Activated T-helper 1 cell treated with Interleukin-2 at 50 U/mL for 16 hours (primary cell): ENCODE data around the gene LHX8.
"Not testable (repeated sequence)": the region's sequence is repeated elsewhere in the genome, so short reads cannot be mapped to it uniquely, and the experiment has no call there.

Experiments used
- DNase-seq: peaks from one replicate; pipeline ENCODE4 v3.0.0-alpha.2; 2020; ENCODE audit warnings: low read depth

LHX8 gene

GRCh38 chr1:75133750-75134646, at the start of gene LHX8:
Gene LHX8 (plus strand): TSS chr1:75134388. CDS start chr1:75136615, 2,227 bp downstream.
- no peak for DNase-seq

DNA sequence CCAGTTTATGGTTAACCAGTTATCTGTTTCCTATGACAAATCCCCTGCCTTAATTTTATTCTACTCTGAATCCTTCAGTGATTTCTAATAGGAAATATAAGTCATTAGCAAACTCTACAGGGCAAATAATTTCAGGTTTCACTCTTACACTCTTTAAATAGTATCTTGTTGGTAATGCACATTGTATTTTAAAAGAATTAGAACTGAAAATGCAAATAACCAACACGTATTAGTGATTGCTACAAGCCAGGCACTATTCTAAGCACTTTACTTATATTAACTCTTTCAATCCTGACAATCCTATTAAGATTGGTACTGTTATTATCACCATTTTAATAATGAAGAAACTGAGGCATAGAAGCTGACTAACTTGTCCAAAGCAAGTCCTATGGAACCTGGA, 48.3 kb upstream of the LHX8 start:
- DNase-seq: no peak

- no peak for DNase-seq
These were observed 46.9 kb upstream of the LHX8 start for GRCh38 chr1:75087278-75087677.

DNA sequence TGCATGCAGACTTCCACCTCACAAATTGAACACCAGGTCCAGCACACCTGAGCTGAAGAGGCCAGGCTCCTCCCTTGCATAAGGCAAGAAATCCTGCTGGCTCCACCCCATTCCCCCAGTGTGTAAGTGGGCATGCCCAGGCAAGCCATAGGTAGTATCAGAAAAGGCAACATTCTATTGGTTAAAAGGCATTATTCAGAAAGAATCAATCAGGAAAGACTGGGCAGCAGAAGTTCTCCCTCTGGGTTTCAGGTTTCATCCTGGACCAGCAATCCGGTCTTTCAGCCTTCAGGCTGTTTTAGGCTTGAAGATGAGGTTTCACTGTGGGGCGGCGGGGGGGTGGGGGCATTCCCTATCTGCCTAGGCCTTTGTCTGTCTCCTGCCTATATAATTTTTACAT, 42.0 kb upstream of the LHX8 start:
- no peak for DNase-seq

GRCh38 chr1:75097654-75098053, 36.5 kb upstream of the LHX8 start:
- DNase-seq: no peak

DNA sequence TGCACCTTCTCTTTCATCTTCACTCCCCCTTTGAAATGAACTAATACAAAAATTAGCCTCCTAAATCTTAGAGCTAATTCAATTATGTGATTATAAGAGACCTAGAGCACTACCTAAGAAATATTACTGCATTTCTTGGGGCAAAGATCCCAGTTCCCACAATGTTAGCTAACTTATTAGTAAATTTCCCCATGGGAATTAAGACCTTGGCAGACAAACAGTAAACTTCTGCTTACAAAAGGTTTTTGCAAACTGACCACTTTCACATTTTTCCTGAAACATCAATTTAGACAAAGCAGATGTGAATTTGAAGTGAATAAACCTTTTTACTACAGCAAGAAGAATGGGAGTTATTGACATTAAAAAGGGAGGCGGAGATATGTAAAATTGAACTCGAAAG, 34.6 kb upstream of the LHX8 start:
- no peak for DNase-seq

DNA sequence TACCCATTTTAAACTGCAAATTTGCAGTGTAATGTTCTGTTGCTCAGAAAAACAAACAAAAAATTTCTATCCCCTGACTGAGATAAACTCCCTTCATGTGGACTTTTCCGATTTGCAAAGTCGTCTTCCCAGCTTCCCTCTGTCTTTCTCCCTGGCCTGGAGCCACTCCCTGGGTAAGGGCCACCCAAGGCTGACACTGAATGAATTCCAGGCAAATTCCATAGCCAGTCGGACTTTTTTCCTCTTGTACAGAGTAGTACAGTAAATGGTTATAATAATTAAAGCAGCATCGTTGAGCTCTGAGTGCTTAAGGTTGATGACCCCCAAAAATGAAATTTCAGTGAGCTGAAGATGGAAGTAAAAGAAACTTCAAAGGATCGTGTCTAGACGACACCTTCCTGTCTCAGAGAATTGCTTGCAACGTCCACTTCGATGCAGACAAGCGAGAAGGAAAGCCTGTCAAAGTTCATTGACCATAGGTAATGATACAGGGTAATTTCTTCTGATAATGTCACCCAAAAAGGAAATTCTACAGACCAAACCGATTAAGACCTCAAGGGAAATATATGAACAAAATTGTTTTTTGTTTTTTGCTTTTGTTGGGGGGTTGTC, 33.6 kb upstream of the LHX8 start:
- no peak for DNase-seq

GRCh38 chr1:75112362-75112951, 21.7 kb upstream of the LHX8 start:
- DNase-seq: not testable (repeated sequence)

GRCh38 chr1:75115654-75116053, 18.5 kb upstream of the LHX8 start:
- no peak for DNase-seq

DNA sequence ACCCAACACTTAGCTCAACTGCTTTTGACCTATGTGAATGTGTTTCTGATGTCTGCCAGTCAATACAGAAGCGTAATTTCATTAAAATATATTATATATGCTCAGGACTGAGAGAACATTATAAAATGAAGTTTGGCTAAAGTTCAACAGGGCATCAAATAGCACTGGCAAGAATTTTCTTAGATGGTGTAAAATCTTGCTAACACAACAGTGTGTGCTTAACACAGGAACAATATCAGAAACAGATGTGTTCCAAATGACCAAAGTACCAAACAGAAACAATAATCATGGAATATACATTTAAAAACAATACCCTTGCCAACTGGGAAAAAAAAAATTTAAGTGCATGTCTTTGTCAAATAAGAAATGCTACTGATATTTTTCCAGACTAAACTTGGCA, 10.4 kb upstream of the LHX8 start:
- no peak for DNase-seq

- DNase-seq: no peak
These were observed 9.7 kb upstream of the LHX8 start for GRCh38 chr1:75124510-75124909.

DNA sequence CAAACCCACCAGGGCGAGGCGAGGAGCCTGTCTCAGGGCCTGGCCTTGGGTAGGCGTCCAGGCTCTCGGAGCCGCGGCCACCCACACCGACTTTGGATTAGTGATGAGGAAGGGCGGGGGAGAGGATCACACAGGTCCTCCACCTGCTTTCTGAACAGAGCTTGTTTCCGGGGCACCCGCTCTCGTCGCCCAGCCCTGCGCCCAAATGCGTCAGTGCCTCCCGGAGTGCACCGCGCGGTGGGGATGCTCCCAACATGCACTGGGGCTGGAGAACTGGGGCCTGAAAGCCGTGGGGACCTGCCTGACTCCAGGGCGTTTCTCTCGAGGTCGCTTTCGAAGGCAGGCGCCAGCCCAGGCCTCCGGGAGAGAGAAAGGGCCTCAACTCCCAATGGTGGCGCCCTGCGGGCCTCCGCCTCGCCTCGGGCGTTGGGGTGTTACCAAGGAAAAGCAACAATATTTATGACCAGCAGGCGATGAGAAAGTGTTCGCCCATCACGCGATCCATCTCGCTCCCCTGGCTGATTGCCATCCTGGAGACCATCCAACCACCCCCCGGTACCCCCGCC, 8.9 kb upstream of the LHX8 start:
- no peak for DNase-seq

- DNase-seq: no peak
These were observed 7.5 kb upstream of the LHX8 start for GRCh38 chr1:75126611-75127101.

GRCh38 chr1:75127916-75128717, 6.1 kb upstream of the LHX8 start:
- no peak for DNase-seq

DNA sequence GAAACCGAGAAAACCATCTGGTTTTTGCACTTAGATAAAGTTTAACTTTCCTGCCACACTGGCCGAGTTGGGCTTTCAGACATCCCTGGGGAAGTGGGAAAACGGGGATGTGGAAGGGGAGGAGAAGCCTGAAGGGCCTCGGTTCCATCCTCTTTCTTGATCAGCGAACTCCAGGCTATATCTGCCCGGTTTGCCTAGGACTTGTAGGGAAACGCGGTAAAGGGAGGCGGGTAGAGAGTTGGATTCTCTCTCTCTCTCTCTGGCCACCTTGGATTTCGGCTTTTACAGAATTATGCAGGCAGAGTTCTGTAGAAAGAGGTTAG, 4.6 kb upstream of the LHX8 start:
- DNase-seq: no peak

- DNase-seq: no peak
These were observed 4.0 kb upstream of the LHX8 start for GRCh38 chr1:75129983-75130789.

DNA sequence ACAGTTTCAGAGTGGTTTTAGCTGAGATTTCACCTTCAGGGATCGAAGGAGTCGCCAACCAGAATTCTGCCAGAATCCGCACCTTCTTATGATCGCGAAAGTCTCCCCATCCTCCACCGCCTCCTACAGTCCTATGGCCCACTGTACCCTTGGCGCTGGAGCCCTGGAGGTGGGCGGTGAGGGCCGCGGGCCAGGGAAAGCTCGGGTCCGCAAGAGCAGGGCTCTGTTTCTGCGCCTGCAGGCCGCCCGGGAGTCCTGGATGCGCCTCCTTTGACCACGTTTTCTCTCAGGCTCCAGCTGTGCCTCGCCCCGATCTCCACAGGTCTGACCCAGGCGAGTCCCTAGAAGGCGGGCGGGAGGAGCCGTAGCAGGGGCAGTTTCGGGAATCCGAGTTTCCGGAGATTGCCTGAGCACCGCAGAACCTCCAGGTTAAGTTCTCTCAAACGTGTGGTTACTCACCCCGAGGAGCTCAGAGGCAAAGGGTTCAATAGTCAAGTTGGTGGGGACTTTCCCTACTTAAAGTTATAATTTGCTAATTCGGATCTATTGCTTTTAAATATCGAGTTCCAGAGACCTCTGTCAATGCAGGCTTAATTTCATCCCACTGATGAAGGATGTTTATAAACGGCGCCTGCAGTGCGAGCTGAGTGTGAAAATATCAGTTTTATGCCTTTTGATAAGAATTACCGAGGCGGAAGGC, 3.2 kb upstream of the LHX8 start:
- DNase-seq: no peak

DNA sequence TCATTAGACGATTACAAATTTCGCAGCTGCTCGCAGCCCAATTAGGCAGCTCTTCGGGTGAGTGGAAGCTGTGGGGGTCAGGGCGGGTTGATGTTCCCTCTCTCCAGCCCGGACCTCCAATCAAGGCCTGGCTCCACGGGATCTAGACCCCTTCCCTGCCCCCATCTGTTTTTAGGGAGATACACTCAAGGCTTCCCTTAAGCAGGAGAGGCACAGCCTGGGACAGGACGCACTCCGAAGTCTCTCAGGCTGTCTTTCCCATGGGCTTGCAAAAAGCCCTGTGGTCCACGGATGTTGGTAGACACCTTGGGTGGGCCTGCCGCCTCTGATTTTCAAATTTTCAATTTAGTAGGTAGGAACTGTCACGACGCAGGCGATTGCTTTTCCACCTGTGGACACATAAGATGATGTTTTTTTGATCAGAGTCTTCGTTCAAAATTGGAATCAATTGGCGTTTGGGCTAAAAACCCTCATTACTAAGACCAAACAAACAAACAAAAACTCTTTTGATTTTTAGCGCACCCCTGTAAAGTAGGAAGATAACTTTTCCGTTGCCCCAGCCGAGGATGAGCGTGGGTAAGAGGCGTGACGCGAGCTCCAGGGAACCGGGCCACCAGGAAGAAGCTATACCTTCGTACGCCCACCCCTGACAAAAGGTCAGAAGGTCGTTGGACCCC, 2.5 kb upstream of the LHX8 start:
- DNase-seq: no peak

GRCh38 chr1:75132242-75132811, 1.9 kb upstream of the LHX8 start:
- no peak for DNase-seq
